Measurements from ENCODE around the gene AFF3. TPM values are rescaled to one million over a fixed set of nuclear protein-coding genes. Genes with fewer than 3 reads are reported as not detected.

The AFF3 gene
- total and polyA plus RNA-seq, 9 donors: 2.4 to 7.2 (median 3.7) TPM

DNA sequence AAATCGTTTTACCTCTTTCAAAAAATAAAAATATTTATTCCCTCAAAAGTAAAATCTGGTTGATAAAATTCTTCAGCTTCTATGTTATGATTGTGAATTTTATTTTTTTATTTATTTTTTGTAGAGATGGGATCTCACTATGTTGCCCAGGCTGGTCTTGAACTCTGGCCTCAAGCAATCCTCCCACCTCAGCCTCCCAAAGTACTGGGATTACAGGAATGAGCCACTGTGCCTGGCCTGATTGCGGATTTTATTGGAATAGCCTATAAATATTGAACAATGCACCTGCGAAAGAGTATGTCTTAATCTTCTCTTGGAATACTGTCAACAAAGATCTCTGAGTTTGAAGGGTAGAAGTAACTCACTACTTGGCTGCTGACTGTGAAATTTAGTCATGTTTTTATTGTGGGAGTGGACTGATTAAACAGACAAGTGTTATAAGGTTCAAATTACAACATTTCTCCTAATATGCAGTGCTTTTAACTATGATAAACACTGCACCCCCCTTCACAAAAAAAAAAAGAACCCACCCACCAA lies 138.0 kb downstream of the AFF3 start:
- no peaks in the 10 kb centered on the region for H3K4me1 ChIP-seq (ENCODE audit: control insufficient read depth, insufficient read depth, low read length)
- no peaks in the 10 kb centered on the region for H3K36me3 ChIP-seq (ENCODE audit: control insufficient read depth, insufficient read depth, low read length)
- H3K27ac ChIP-seq (ENCODE audit: low read length): no peak overlapping the region
- WGBS (ENCODE audit: insufficient coverage): no CpG with 5 or more reads among the region's 3 CpGs
- H3K4me3 ChIP-seq (ENCODE audit: low read length): no peak overlapping the region
- no peaks in the 10 kb centered on the region for H3K27me3 ChIP-seq (ENCODE audit: control insufficient read depth, insufficient read depth, low read length)
- no peak for DNase-seq
- H3K9me3 ChIP-seq (replicated peaks; ENCODE audit: control insufficient read depth, low read depth, low read length): no peaks in the 10 kb centered on the region

DNA sequence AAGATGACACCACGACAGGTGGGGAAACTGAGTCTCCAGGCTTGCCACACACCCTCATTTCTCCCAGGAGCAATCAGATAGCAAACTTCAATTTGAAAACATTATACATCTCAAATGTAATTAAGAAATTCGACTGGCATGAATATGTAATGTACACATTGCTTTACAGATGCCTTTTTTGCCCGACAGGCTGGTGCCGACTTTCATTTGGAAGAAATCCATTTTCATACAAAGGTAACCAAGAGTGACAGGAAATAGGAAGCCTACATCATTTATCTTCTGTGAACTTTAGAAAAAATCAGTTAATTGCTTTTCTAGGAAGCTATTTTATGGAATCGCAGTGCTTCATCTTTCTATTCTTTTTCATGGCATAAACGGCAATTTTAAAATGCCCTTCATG lies 140.3 kb downstream of the AFF3 start:
- no peaks in the 10 kb centered on the region for H3K36me3 ChIP-seq (ENCODE audit: control insufficient read depth, insufficient read depth, low read length)
- no peak overlapping the region for H3K27ac ChIP-seq (ENCODE audit: low read length)
- H3K9me3 ChIP-seq (replicated peaks; ENCODE audit: control insufficient read depth, low read depth, low read length): no peaks in the 10 kb centered on the region
- no peaks in the 10 kb centered on the region for H3K4me1 ChIP-seq (ENCODE audit: control insufficient read depth, insufficient read depth, low read length)
- WGBS (ENCODE audit: insufficient coverage): 100% methylated on average over 1 of the region's 6 CpGs
- no peak for DNase-seq
- H3K27me3 ChIP-seq (ENCODE audit: control insufficient read depth, insufficient read depth, low read length): no peaks in the 10 kb centered on the region
- no peak overlapping the region for H3K4me3 ChIP-seq (ENCODE audit: low read length)

- H3K27me3 ChIP-seq (ENCODE audit: control insufficient read depth, insufficient read depth, low read length): no peaks in the 10 kb centered on the region
- peak overlapping the region; percentile 9 for H3K4me3 ChIP-seq (ENCODE audit: low read length)
- H3K27ac ChIP-seq (ENCODE audit: low read length): peak overlapping the region; percentile 65
- DNase-seq: peak; percentile 45
- no peaks in the 10 kb centered on the region for H3K4me1 ChIP-seq (ENCODE audit: control insufficient read depth, insufficient read depth, low read length)
- 69% methylated on average over 16 of the region's 22 CpGs for WGBS (ENCODE audit: insufficient coverage)
- H3K36me3 ChIP-seq (ENCODE audit: control insufficient read depth, insufficient read depth, low read length): no peaks in the 10 kb centered on the region
- H3K9me3 ChIP-seq (replicated peaks; ENCODE audit: control insufficient read depth, low read depth, low read length): no peaks in the 10 kb centered on the region
These were observed 141.3 kb downstream of the AFF3 start for GRCh38 chr2:100000915-100001707.

GRCh38 chr2:99998651-99999320 lies 143.6 kb downstream of the AFF3 start:
- peak; percentile 27 for DNase-seq
- no peak overlapping the region for H3K27ac ChIP-seq (ENCODE audit: low read length)
- no peaks in the 10 kb centered on the region for H3K9me3 ChIP-seq (replicated peaks; ENCODE audit: control insufficient read depth, low read depth, low read length)
- no peaks in the 10 kb centered on the region for H3K36me3 ChIP-seq (ENCODE audit: control insufficient read depth, insufficient read depth, low read length)
- no peak overlapping the region for H3K4me3 ChIP-seq (ENCODE audit: low read length)
- H3K27me3 ChIP-seq (ENCODE audit: control insufficient read depth, insufficient read depth, low read length): no peaks in the 10 kb centered on the region
- WGBS (ENCODE audit: insufficient coverage): 46% methylated on average over 8 of the region's 12 CpGs
- no peaks in the 10 kb centered on the region for H3K4me1 ChIP-seq (ENCODE audit: control insufficient read depth, insufficient read depth, low read length)

- Histone ChIP-seq H3K27ac (ENCODE audit: low read length) (no peak overlapping the region), H3K36me3 (ENCODE audit: control insufficient read depth, insufficient read depth, low read length) (no peaks in the 10 kb centered on the region), H3K4me3 (ENCODE audit: low read length) (no peak overlapping the region), H3K27me3 (ENCODE audit: control insufficient read depth, insufficient read depth, low read length) (no peaks in the 10 kb centered on the region), H3K4me1 (ENCODE audit: control insufficient read depth, insufficient read depth, low read length) (peaks cover 3% of the 10 kb centered on the region), H3K9me3 (replicated peaks; ENCODE audit: control insufficient read depth, low read depth, low read length) (no peaks in the 10 kb centered on the region)
- WGBS (ENCODE audit: insufficient coverage): no CpG with 5 or more reads among the region's 3 CpGs
- DNase-seq: no peak
These were observed 152.5 kb downstream of the AFF3 start for GRCh38 chr2:99989905-99990304.

DNA sequence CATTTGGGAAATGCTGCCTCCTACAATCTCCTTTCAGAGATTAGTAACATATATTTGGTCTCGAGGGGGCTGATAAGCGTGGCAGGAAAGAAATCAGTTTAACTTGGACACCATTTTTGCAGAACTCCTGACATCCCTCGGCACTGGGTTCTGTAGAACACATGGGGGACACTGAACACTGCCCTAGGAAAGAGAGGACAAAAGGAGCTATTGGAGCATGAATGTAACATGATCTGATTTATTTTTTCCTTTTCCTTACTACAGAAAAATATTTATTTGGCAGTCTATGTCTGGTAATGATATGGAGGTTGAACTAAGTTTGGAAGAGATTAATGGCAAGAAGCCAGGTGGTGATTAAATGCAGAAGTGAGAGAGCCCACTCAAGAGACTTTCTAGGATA lies 153.8 kb downstream of the AFF3 start:
- H3K27me3 ChIP-seq (ENCODE audit: control insufficient read depth, insufficient read depth, low read length): no peaks in the 10 kb centered on the region
- 50% methylated on average over 1 of the region's 3 CpGs for WGBS (ENCODE audit: insufficient coverage)
- peak; percentile 76 for DNase-seq

GRCh38 chr2:99987160-99987559 lies 155.2 kb downstream of the AFF3 start:
- H3K27ac ChIP-seq (ENCODE audit: low read length): no peak overlapping the region
- 78% methylated on average over 4 of the region's 4 CpGs for WGBS (ENCODE audit: insufficient coverage)
- no peak for DNase-seq

More for the DNA sequence above, 153.8 kb downstream of the AFF3 start:
- peaks cover 7% of the 10 kb centered on the region for H3K4me1 ChIP-seq (ENCODE audit: control insufficient read depth, insufficient read depth, low read length)
- no peaks in the 10 kb centered on the region for H3K36me3 ChIP-seq (ENCODE audit: control insufficient read depth, insufficient read depth, low read length)
- H3K27ac ChIP-seq (ENCODE audit: low read length): no peak overlapping the region
- no peaks in the 10 kb centered on the region for H3K9me3 ChIP-seq (replicated peaks; ENCODE audit: control insufficient read depth, low read depth, low read length)
- H3K4me3 ChIP-seq (ENCODE audit: low read length): no peak overlapping the region

GRCh38 chr2:99984799-99985515 lies 157.4 kb downstream of the AFF3 start:
- peak; percentile 96 for DNase-seq
- Histone ChIP-seq H3K27ac (ENCODE audit: low read length) (peak overlapping the region; percentile 77), H3K36me3 (ENCODE audit: control insufficient read depth, insufficient read depth, low read length) (no peaks in the 10 kb centered on the region), H3K9me3 (replicated peaks; ENCODE audit: control insufficient read depth, low read depth, low read length) (no peaks in the 10 kb centered on the region), H3K4me1 (ENCODE audit: control insufficient read depth, insufficient read depth, low read length) (peaks cover 7% of the 10 kb centered on the region), H3K27me3 (ENCODE audit: control insufficient read depth, insufficient read depth, low read length) (no peaks in the 10 kb centered on the region), H3K4me3 (ENCODE audit: low read length) (no peak overlapping the region)
- WGBS (ENCODE audit: insufficient coverage): 0% methylated on average over 1 of the region's 4 CpGs

More at GRCh38 chr2:99987160-99987559, 155.2 kb downstream of the AFF3 start:
- Histone ChIP-seq H3K4me3 (ENCODE audit: low read length) (no peak overlapping the region), H3K27me3 (ENCODE audit: control insufficient read depth, insufficient read depth, low read length) (no peaks in the 10 kb centered on the region), H3K36me3 (ENCODE audit: control insufficient read depth, insufficient read depth, low read length) (no peaks in the 10 kb centered on the region), H3K9me3 (replicated peaks; ENCODE audit: control insufficient read depth, low read depth, low read length) (no peaks in the 10 kb centered on the region), H3K4me1 (ENCODE audit: control insufficient read depth, insufficient read depth, low read length) (peaks cover 7% of the 10 kb centered on the region)

- WGBS (ENCODE audit: insufficient coverage): no CpG with 5 or more reads among the region's 2 CpGs
- Histone ChIP-seq H3K27me3 (ENCODE audit: control insufficient read depth, insufficient read depth, low read length) (no peaks in the 10 kb centered on the region), H3K27ac (ENCODE audit: low read length) (no peak overlapping the region), H3K36me3 (ENCODE audit: control insufficient read depth, insufficient read depth, low read length) (no peaks in the 10 kb centered on the region), H3K9me3 (replicated peaks; ENCODE audit: control insufficient read depth, low read depth, low read length) (no peaks in the 10 kb centered on the region), H3K4me1 (ENCODE audit: control insufficient read depth, insufficient read depth, low read length) (peaks cover 4% of the 10 kb centered on the region), H3K4me3 (ENCODE audit: low read length) (no peak overlapping the region)
- DNase-seq: no peak
These were observed 159.6 kb downstream of the AFF3 start for GRCh38 chr2:99982744-99983143.

GRCh38 chr2:99981840-99982239 lies 160.6 kb downstream of the AFF3 start:
- H3K27me3 ChIP-seq (ENCODE audit: control insufficient read depth, insufficient read depth, low read length): no peaks in the 10 kb centered on the region
- WGBS (ENCODE audit: insufficient coverage): no CpG with 5 or more reads among the region's 1 CpG
- H3K27ac ChIP-seq (ENCODE audit: low read length): no peak overlapping the region
- DNase-seq: no peak
- H3K36me3 ChIP-seq (ENCODE audit: control insufficient read depth, insufficient read depth, low read length): no peaks in the 10 kb centered on the region
- H3K9me3 ChIP-seq (replicated peaks; ENCODE audit: control insufficient read depth, low read depth, low read length): no peaks in the 10 kb centered on the region
- peaks cover 4% of the 10 kb centered on the region for H3K4me1 ChIP-seq (ENCODE audit: control insufficient read depth, insufficient read depth, low read length)
- H3K4me3 ChIP-seq (ENCODE audit: low read length): no peak overlapping the region

All from muscle of leg (tissue), 11 donors.